Measurements from ENCODE around the gene SDK1. TPM values are rescaled to one million over a fixed set of nuclear protein-coding genes. Genes with fewer than 3 reads are reported as not detected.

Gene SDK1
- total RNA-seq, 1 donor: 0.36 TPM

DNA sequence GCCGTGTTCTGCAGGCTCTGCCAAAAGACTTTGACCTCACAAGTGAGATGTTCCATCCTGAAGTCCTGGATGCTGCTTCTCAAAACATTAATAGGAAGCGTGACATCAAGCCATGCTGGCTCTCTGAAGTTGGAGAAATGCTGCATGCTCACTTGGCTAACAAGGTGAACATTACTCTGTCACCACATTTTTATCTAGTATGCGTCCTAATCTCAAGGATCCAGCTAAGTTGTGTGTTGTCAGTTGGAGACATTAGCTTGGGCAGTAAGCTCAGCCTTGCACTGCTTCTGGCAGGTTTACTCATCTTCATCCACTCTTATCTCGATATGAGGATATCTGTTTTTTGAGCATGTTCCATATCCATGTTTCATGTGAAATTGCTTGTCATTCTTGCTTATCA lies 165.2 kb downstream of the SDK1 start:
- no peaks in the 10 kb centered on the region for H4K20me1 ChIP-seq (ENCODE audit: insufficient read depth, low read length)
- no peak overlapping the region for H3K27ac ChIP-seq (ENCODE audit: low read depth, low read length)
- H3K79me2 ChIP-seq (ENCODE audit: insufficient read depth, low read length): no peaks in the 10 kb centered on the region
- H3K4me2 ChIP-seq (ENCODE audit: insufficient read depth, low read length): no peak overlapping the region
- no peak for TF ChIP-seq CTCF (IDR thresholded peaks at IDR 0.05; ENCODE audit: extremely low read depth, low read depth, low read length)
- H3K27me3 ChIP-seq (ENCODE audit: insufficient read depth, low read length): no peaks in the 10 kb centered on the region
- no peaks in the 10 kb centered on the region for H3K9me3 ChIP-seq (ENCODE audit: low read depth, low read length)
- H2AFZ ChIP-seq (ENCODE audit: low read length): no peak overlapping the region
- H3K4me1 ChIP-seq (ENCODE audit: insufficient read depth, low read length): no peaks in the 10 kb centered on the region
- H3K36me3 ChIP-seq (ENCODE audit: insufficient read depth, low read length): no peaks in the 10 kb centered on the region
- no peak overlapping the region for H3K4me3 ChIP-seq (ENCODE audit: insufficient read depth, low read length)
- DNase-seq (ENCODE audit: insufficient read length, low spot score, missing footprints): no peak

GRCh38 chr7:3469641-3470040 lies 168.6 kb downstream of the SDK1 start:
- no peak overlapping the region for H3K4me2 ChIP-seq (ENCODE audit: insufficient read depth, low read length)
- no peak overlapping the region for H2AFZ ChIP-seq (ENCODE audit: low read length)
- H3K36me3 ChIP-seq (ENCODE audit: insufficient read depth, low read length): no peaks in the 10 kb centered on the region
- H3K4me1 ChIP-seq (ENCODE audit: insufficient read depth, low read length): no peaks in the 10 kb centered on the region
- no peaks in the 10 kb centered on the region for H3K27me3 ChIP-seq (ENCODE audit: insufficient read depth, low read length)
- H3K4me3 ChIP-seq (ENCODE audit: insufficient read depth, low read length): no peak overlapping the region
- no peak overlapping the region for H3K27ac ChIP-seq (ENCODE audit: low read depth, low read length)
- no peak for TF ChIP-seq CTCF (IDR thresholded peaks at IDR 0.05; ENCODE audit: extremely low read depth, low read depth, low read length)
- no peak for DNase-seq (ENCODE audit: insufficient read length, low spot score, missing footprints)
- no peaks in the 10 kb centered on the region for H4K20me1 ChIP-seq (ENCODE audit: insufficient read depth, low read length)
- H3K9me3 ChIP-seq (ENCODE audit: low read depth, low read length): no peaks in the 10 kb centered on the region
- H3K79me2 ChIP-seq (ENCODE audit: insufficient read depth, low read length): no peaks in the 10 kb centered on the region

DNA sequence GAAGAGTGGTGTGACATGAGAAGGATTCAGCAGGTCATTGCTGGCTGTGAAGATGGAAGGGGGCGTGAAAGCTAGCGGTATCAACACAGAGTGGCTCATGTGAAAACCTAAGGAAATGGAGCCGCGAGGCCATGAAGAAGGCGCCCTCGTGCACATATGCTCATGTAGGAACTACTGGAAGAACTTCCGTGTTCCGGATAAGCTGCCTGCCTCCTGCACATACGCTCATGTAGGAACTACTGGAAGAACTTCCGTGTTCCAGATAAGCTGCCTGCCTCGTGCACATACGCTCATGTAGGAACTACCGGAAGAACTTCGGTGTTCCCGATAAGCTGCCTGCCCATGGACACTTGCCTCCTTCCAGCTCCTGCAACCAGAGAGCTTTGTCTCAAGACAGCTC lies 179.1 kb downstream of the SDK1 start:
- Histone ChIP-seq H3K4me1 (ENCODE audit: insufficient read depth, low read length) (no peaks in the 10 kb centered on the region), H3K79me2 (ENCODE audit: insufficient read depth, low read length) (no peaks in the 10 kb centered on the region), H3K4me3 (ENCODE audit: insufficient read depth, low read length) (no peak overlapping the region), H3K4me2 (ENCODE audit: insufficient read depth, low read length) (no peak overlapping the region), H3K9me3 (ENCODE audit: low read depth, low read length) (no peaks in the 10 kb centered on the region), H3K27me3 (ENCODE audit: insufficient read depth, low read length) (no peaks in the 10 kb centered on the region), H2AFZ (ENCODE audit: low read length) (no peak overlapping the region), H3K36me3 (ENCODE audit: insufficient read depth, low read length) (no peaks in the 10 kb centered on the region), H3K27ac (ENCODE audit: low read depth, low read length) (no peak overlapping the region), H4K20me1 (ENCODE audit: insufficient read depth, low read length) (no peaks in the 10 kb centered on the region)
- no peak for TF ChIP-seq CTCF (IDR thresholded peaks at IDR 0.05; ENCODE audit: extremely low read depth, low read depth, low read length)
- DNase-seq (ENCODE audit: insufficient read length, low spot score, missing footprints): no peak

DNA sequence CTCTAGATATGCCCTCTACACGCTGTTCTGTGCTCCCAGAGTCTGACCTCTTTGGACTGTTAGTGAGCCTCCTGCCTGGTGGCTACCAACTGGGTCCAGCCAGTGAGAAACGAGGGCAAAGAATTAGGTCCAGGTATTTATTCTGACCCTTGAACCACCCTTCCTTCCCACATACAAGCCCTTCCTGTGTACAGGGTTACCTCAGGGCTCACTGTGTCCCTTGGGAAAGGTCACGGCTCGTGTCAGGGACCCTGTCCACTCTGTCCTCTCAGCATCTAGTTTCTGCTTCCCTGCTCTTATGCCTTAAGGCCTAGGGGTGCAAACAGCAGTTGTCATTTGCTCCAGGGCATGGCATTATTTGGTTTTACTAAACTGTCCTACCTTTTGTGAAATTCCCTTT lies 180.4 kb downstream of the SDK1 start:
- Histone ChIP-seq H3K27me3 (ENCODE audit: insufficient read depth, low read length) (no peaks in the 10 kb centered on the region), H3K4me3 (ENCODE audit: insufficient read depth, low read length) (no peak overlapping the region), H3K36me3 (ENCODE audit: insufficient read depth, low read length) (no peaks in the 10 kb centered on the region), H3K27ac (ENCODE audit: low read depth, low read length) (no peak overlapping the region), H3K4me2 (ENCODE audit: insufficient read depth, low read length) (no peak overlapping the region), H3K9me3 (ENCODE audit: low read depth, low read length) (no peaks in the 10 kb centered on the region), H2AFZ (ENCODE audit: low read length) (no peak overlapping the region), H4K20me1 (ENCODE audit: insufficient read depth, low read length) (no peaks in the 10 kb centered on the region), H3K4me1 (ENCODE audit: insufficient read depth, low read length) (no peaks in the 10 kb centered on the region), H3K79me2 (ENCODE audit: insufficient read depth, low read length) (no peaks in the 10 kb centered on the region)
- DNase-seq (ENCODE audit: insufficient read length, low spot score, missing footprints): no peak
- no peak for TF ChIP-seq CTCF (IDR thresholded peaks at IDR 0.05; ENCODE audit: extremely low read depth, low read depth, low read length)

Data from osteoblast (primary cell).